Midbrain (tissue), 1 donor: ENCODE results near the gene FSD1.
"Not testable (repeated sequence)": the region's sequence is repeated elsewhere in the genome, so short reads cannot be mapped to it uniquely, and the experiment has no call there.

ENCODE experiments used
- DNase-seq: peaks from one replicate; lab custom pipeline; 2025; lab: John Stamatoyannopoulos, UW

Gene FSD1

GRCh38 chr19:4319067-4319718 is 14.8 kb downstream of the FSD1 start:
- no peak for DNase-seq

- DNase-seq = no peak
Observed at GRCh38 chr19:4320419-4320818, 16.0 kb downstream of the FSD1 start.

GRCh38 chr19:4322942-4323665 is 18.7 kb downstream of the FSD1 start:
- DNase-seq = no peak

DNA sequence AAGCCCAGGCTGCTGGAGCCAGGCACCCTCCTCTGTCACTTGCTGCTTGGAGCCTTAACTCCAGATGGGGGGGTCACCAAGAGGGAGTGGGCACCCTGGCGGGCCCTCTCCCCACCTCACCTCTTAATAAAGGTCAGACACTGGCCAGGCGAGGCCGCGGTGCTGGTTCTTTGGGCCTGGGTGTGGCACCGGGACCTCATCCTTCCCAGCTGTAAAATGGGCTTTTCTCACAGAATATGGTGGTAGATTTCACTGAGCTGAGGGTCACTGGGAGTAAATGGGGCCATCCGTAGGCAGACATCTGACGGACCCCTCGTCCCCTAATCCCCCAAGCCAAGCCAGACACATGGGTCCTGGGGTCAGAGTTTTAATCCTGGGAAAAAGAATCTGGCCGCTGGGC is 19.3 kb downstream of the FSD1 start:
- DNase-seq = no peak

- DNase-seq = no peak
Observed at GRCh38 chr19:4324228-4324627, 19.8 kb downstream of the FSD1 start.

DNA sequence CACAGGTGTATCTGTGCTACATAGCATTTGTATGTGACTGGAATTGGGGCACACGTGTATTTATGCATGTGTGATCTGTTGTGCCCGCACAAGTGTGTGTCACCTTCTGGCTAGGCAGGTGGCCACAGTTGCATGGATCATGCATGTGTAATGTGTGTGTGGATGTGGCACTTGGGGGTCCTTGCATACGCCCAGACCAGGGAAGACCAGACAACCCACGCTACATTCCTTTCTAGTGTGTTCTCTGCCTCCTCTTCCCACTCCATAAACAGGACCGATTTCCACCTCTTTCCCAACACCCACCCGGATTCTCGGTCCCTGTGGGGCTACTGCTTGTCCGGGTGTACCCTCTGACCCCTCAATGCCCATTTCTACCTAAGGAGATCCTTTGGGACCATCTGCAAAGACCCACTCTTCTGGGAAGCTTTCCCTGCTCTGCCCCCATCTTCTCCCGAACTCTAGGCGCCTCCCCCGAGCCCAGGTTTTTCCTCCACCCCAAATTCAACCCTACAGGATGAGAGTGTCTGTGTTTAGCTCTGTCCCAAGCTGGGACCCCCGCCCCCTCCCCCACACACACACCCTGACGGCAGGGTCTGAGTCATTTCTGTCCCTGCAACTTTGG is 21.9 kb downstream of the FSD1 start:
- no peak for DNase-seq

- no peak for DNase-seq
Observed at GRCh38 chr19:4326837-4327251, 22.4 kb downstream of the FSD1 start.

DNA sequence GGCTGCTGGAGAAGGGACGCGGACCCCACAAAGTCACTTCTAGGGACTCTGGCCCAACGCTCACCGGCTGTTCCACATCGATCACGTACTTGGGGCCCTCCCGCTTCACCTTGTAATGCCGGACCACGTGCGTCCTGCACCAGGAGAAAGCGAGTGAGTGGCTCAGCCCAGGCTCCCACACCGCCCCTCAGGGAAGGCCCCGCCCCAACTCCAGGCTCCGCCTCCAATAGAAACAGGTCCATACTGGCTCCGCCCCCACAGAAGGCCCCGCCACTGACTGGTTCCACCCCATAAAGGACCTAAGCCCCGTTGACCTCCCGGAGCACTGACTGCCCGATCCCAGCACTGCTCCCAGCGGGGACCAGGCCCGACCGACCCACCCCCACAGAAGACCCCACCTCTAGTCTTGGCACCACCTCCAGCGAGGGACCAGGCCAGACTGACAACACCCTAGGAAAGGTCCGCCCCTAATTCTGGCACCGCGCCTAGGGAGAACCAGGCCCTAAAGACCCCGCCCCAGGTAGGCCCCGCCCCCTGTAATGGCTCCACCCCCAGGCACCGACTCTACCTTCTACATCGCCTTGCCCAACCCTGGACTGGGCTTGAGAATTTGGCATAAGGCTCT is 23.0 kb downstream of the FSD1 start:
- DNase-seq = peak; percentile 46

- DNase-seq = no peak
Observed at GRCh38 chr19:4327877-4328242, 23.5 kb downstream of the FSD1 start.

GRCh38 chr19:4328243-4328990 is 24.0 kb downstream of the FSD1 start:
- peak; percentile 94 for DNase-seq

- DNase-seq = not testable (repeated sequence)
Observed at GRCh38 chr19:4328991-4329681, 24.7 kb downstream of the FSD1 start.

- no peak for DNase-seq
Observed at GRCh38 chr19:4329858-4330257, 25.5 kb downstream of the FSD1 start.

DNA sequence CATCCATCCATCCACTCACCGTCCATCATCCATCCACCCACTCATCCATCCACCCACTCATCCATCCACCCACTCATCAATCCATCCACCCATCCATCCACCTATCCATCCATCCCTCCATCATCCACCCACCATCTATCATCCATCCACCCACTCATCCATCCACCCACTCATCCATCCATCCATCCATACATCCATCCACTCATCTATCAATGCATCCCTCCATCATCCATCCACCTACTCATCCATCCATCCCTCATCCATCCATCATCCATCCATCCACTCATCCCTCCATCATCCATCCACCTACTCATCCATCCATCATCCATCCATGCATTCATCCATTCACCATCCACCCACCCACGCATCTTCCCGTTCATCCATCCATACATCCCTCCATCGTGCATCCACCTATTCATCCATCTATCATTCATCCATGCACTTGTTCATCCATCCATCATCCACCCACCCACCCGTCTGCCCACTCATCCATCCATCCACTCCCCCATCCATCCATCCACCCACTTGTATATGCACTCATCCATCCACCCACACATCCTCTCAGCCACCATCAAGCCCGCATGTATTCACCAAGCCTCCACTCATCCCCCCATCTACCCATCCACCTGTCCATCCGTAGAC is 30.7 kb downstream of the FSD1 start:
- DNase-seq = no peak

- DNase-seq = no peak
Observed at GRCh38 chr19:4337906-4338440, 33.6 kb downstream of the FSD1 start.

GRCh38 chr19:4338441-4339355 is 34.3 kb downstream of the FSD1 start, which contains the start of gene STAP2:
TSS of gene STAP2 (minus strand) at chr19:4338827. CDS start at chr19:4338753, 74 bp downstream.
- no peak for DNase-seq

DNA sequence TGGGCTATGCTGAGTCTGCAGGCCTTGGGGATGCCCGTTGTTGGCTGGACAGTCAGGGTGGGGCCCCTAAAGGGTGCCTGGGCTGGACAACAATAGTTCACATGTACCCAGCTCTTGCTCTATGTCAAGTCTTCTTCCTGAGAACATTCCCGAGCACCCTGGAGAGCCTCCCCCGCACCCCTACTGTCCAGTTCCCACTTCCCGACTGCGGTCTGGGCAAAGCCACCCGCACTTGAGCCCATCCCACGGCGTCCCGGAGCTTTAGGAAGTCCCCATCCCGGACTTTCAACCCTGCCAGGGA is 37.9 kb downstream of the FSD1 start:
- no peak for DNase-seq

- DNase-seq = peak; percentile 99
Observed at GRCh38 chr19:4342615-4343369, 38.4 kb downstream of the FSD1 start.

GRCh38 chr19:4343370-4344307 is 39.2 kb downstream of the FSD1 start, which contains the start of gene MPND:
TSS of gene MPND (plus strand) at chr19:4343562. CDS start at chr19:4343594, 32 bp downstream.
- DNase-seq = peak; percentile 92
